GM18873 (cell line): ENCODE data around the gene FAN1.

Experiments used
- ATAC-seq: cut with Tn5 transposase; IDR thresholded peaks from one replicate; pipeline ENCODE4 v1.9.1; 2021; ENCODE audit warnings: mild to moderate bottlenecking, moderate library complexity, moderate number of reproducible peaks; ENCODE audit not compliant: unreplicated experiment, low FRiP score

Gene FAN1

DNA sequence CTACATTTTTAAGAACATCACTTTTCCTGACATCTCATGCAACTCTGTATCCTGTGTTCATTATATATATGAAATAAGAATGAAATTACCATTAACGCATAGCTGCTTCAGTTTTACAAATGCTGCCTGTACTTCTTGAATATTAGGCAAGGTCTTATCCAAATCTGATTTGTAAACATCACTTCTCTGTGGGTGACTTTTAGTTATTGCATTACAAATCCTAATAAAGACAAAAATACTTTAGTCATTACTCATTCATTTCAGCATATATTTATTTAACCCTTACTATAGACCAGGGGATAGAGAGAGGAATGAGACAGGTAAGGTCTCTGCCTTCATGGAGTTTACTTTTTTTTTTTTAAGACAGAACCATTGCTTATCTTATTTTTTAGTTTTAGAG lies 51.0 kb downstream of the FAN1 start:
- no peak for ATAC-seq

DNA sequence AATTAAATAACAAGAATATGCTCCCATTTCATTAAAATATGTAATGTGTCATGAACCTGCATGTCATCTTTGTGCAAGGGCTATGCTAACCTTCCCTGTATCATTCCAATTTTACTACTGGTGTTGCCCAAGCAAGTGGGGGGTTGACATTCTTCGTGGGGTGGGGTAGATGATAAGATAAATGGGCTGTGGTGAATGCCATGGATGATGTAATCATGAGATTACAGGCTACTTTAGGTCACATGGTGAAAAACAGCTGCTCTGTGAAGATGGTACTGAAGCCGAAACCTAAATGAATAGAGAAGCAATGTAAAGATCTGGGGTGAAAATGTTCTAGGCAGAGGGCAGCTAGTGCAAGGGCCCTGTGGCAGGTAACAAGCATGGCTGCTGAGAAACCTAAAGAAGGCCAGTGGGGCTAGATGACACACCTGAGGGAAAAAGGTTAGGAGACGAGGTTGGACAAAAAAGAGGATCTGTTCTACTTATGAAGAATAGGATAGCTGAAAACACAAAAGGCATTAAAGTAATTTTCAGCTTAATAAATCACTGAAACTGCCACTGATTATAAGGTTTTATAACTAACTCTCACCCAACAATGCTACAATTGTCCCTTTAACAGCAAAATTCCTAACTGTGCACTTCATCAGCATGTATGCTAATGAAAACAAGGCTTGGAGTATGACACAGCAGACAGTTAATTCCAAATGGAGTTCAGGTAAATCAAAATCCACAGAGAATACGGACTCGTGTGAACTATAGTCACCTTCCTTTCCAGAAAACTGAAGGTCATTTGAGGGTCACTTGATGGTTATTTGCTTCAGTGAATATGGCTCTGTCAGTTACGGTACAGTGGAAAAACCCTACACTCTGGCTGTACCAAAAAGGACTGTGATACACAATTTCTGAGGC lies 52.8 kb downstream of the FAN1 start:
- no peak for ATAC-seq

DNA sequence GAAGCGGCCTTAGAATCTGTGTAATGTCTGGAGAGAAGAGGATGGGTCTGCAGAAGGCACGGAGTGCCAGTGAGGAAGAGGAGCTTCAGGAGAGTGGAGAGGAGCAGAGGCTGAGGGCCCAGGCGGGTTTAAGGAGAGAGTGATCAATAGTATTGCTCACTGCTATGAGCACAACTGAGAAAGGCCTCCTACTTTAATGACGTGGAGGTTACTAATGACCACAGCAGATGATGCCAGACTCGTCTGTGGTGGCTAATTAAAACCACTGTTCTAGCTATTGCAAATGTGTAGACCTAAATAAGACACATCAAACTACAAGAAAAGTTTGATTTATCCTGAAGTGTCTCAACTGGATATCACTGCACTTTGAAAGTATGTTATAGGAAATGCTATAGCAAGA lies 54.5 kb downstream of the FAN1 start:
- ATAC-seq = no peak

DNA sequence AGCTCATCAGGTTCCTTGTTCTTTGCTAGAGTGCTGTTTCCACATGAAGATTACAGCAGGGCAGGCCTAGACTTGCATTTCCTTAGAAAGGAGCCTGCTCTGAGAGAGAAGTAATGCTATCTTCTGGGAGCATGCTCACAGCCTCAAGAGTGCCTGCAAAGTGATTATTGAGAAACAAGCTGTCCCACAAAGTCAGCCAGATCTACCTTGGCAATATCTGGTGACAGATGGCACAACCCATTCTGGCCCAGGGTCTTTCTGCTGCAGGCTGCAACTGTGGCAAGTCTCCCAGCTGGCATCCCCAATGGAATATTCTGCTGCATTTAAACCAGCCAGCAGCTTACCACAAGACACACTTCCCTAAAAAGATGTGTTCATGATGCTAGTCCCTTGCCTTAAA lies 58.4 kb downstream of the FAN1 start:
- ATAC-seq = no peak

GRCh38 chr15:30962659-30963058 lies 58.9 kb downstream of the FAN1 start:
- ATAC-seq = no peak

- no peak for ATAC-seq
Observed at GRCh38 chr15:30963681-30964080, 60.0 kb downstream of the FAN1 start.

DNA sequence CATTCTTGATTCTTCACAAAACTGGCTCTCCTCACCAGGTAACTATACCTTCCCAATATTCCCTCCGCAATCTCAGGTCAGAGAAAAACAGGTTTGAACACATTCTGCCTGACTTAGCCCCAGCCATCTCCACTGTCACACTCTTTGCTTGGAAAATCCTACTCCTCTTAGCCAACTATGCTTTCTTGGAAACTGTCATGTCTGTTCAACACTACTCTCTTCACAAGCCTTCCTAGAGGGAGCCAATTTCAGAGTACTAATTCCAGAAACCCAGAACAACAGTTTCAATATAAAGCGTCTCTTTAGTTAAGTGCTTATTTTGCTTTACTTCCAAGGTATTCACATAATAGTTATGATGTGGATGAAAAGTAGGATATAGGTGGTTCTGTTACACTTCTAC lies 66.0 kb downstream of the FAN1 start:
- ATAC-seq = no peak

GRCh38 chr15:30973379-30973778 lies 69.7 kb downstream of the FAN1 start:
- ATAC-seq = no peak

DNA sequence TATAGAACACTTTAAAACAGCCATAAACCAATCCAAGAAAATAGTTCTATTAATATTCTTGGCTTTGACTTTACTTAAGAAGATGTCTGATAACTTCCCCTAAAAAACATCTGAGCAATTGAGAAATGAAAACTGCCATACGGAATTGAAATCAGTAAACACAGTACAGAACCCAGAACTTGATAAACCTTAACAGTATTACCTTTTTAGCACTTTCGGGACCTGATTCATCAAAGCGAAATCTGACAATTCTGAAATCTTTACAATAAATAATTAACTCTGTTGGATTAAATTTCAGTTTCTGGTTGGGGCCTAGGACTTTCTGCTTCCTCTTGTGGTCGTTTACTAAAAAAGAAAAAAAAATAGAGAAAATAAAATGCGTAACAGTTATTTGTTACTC lies 70.4 kb downstream of the FAN1 start:
- ATAC-seq = no peak

- ATAC-seq = no peak
Observed at GRCh38 chr15:30978328-30978727, 74.6 kb downstream of the FAN1 start.

DNA sequence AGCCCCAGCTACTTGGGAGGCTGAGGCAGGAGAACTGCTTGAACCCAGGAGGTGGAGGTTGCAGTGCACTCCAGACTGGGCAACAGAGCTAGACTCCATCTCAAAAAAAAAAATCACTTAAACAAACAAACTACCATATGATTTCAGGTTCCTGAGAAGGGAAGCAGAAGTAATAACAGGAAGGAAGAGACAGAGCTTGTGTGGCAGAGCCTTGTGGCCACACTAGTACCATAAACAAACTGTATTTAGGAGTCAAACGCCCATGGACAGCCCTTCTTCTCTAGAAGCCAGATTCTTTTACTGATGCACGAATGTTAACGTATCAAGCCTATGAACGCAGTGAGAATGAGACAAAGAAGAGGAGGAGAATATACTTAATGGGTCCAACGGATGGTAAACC lies 75.7 kb downstream of the FAN1 start:
- ATAC-seq = no peak

DNA sequence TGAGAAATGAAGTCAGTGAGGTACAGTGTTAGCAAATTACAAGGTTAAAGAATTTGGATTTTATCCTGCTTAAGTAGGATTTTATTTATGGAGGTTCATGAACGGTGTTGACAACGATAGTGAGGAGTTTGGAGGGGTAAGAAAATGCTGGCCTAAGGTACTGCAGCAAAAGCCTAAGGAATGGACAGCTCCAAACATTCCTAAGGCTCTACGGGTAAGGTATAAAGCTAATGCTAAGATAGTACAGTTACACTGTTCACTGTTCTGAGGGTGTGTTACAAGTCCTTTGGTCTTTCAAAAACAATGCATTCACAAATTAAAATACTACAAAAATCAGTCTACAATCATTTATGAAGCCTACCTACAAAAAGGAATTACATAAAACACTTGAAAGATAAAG lies 80.4 kb downstream of the FAN1 start:
- ATAC-seq = no peak

- ATAC-seq = no peak
Observed at GRCh38 chr15:30984542-30984941, 80.8 kb downstream of the FAN1 start.

DNA sequence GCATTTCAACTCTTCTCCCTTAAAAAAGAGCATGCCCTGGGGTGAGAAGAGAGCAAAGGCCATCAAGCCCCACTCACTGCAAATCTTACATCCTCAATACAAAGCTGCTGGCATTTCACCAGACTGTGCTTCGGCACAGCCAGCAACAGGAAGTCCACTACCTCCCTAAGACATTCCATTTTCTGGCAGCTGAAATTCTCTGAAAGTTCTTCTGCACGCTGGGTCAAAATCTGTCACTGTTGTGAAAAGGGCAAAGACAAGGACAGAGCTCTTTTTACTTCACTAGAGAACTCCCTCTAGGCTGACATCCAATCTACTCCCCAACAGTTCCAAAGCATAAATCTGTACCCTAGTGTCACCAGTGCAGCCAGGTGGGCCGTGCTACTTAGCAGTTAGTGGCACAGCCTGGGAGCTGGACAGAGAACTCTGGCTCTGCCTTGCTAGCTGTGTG lies 81.4 kb downstream of the FAN1 start:
- no peak for ATAC-seq

DNA sequence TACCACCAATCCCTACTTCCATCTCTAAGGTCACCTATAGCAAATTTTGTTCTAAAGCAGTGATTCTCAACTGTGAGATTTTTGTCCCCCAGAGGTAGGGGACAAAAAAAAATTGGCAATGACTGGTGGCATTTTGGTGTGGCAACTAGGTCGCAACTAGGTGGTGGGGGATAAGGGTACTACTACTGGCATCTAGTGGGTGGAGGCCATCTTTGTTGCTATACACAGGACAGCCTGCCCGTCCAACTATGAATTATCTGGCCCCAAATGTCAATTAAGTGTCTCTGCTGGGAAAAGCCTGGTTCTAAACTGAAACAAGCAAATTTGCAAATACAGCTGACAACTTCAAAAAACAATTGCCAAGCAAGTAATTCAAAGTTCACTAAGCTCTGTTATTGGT lies 86.3 kb downstream of the FAN1 start:
- ATAC-seq = no peak

DNA sequence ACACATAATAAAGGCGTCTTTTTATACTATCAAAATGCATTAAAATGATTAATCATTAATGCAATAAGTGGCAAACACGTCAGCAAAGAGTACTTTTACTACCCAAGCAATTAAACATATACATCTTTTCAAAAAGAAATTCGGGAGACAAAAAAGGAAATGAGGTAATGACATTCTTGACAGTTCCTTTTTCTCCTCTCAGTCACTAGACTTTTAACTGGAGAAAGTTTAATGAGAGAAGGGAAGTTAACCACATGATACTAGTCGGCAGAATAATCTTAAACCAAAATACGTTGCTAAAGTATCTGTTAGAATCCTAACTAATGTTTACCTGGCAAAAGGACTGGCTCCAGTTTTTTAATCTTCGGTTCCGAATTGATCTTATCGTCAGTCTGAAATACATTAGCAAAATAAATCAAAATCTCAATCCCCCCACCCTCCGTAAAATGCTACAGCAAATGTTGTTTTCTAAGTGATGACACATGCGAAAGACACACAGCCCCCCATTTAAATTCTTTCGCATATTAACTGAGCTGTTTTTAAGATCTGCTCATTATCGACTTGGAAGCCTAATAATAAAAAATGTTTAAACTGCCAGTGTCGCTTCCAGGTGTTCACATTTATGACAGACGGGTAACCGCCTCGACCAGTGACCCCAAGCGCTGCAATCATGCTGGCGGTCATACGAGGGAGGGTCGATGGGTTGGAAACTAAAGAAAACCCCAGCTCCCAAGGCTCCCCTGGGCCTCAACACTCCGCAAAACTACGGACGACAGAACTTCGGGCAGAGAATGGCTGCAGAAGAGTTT lies 86.9 kb downstream of the FAN1 start:
- ATAC-seq = no peak

DNA sequence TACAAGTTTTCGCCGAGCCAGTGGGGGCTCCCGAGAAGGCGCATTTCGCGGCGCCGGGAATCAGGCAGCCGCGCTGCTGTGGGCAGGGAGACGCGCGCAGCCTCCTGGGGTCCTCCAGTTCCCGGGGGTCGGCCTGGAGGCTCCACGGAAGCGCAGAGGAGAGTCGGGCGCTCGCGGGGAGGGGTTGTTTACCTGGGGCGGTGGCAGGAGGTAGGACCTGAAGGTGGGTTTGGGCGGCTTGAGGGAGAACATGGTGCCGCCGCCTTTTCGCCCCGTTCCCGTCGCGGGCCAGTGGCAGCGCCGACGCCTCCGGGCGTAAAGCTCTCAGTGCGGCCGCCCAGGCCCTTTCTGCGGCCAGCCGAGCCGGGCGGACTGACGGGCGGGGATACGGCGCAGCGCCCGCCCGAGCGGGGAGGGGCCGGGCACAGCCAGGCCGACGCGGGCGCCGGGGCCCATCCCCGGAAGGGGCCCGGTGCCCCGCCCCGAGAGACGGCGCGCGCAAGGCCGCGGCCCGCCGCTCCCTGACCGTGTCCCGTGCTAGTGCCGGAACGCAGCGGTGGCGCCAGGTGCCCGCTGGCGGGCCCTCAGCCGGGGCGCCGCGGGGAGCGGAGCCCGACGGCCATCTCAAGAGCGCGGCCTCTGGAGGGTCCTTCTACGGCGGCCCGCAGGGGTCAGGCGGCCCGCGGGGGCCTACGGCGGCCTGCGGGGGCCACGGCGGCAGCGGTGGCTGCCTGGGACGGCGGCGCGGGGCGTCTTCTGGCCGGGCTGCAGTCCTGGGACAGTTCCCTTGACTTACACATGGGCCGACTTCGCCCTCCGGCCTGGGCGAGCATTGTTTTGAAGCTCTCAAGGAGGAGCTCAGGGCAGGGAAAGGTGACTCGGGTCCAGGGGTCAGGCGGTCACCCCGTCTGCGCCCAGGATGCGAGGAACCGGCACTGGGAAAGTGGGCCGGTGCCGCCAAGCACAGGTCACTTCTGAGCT lies 87.8 kb downstream of the FAN1 start, which contains the start of gene MTMR10:
Gene MTMR10, minus strand, starts transcription at position 374 of the 981 bp plus-strand sequence. Its CDS starts 122 bp downstream, at position 252.
- peak; percentile 46 for ATAC-seq

GRCh38 chr15:30992249-30992864 lies 88.6 kb downstream of the FAN1 start:
- ATAC-seq = no peak
